Measurements from ENCODE around the gene LRRC2.
"Not testable (repeated sequence)": the region's sequence is repeated elsewhere in the genome, so short reads cannot be mapped to it uniquely, and the experiment has no call there.

Gene LRRC2

DNA sequence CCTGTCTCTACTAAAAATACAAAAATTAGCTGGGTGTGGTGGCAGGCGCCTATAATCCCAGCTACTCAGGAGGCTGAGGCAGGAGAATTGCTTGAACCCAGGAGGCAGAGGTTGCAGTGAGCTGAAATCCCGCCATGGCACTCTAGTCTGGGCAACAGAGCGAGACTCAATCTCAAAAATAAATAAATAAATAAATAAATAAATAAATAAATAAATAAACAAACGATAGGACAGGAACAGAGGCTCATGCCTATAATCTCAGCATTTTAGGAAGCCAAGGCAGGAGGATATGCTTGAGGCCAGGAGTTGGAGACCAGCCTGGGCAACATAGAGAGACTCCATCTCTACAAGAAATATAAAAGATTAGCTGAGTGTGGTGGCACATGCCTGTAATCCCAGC lies 43.9 kb downstream of the LRRC2 start:
- DNase-seq: not testable (repeated sequence)

DNA sequence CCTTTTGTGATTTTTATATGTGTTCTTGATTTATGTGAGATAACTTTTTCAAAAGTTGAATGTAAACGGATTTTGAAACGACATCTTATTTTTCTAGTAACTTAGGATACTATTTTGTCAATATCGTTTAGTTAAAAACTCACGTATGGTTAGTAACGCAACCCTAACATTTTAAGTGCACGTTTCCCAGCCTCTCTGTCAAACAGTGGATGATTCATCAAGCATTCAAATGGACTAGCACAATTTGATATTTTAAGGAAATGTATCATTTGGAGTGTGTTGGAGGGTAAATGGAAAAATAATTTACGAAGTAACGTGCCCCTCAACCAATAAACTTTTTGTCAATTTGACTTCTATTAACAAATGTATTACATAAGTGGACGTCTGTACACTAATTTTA lies 45.0 kb downstream of the LRRC2 start:
- DNase-seq: no peak

DNA sequence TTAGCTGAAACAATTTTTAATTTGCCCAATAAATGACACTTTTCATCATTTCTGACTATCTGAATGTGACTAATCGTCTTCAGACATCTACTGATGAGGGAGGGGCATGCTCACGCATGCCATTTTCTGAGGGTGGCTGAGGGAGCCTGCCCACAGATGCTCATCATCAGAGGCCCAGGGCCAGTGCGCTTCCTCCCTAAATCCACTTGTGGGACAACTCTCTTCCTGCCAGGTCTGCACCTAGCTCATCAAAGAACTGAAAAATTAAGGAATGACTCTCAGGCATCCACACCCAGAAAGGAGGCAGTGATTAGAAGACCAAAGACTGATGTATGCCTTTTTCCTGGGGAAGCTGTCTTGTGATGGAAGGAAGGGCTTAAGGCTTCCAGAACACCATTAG lies 45.6 kb downstream of the LRRC2 start:
- DNase-seq: no peak

DNA sequence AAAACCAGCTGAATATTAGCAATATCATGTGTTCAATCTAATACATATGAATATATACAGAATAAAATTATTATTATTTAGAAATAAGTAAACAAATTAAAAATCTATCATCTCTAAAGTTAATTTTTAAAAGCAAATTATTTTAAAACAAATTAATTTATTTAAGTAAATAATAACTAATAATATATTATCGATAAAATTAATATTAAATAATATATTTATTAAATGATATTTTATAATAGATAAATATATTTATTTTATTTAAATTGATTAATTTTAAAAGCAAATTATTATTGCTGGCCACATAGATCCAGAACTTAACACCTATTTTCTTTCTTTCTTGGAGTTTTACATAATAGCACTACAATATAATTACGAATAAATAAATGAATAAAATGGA lies 46.1 kb downstream of the LRRC2 start:
- DNase-seq: no peak

DNA sequence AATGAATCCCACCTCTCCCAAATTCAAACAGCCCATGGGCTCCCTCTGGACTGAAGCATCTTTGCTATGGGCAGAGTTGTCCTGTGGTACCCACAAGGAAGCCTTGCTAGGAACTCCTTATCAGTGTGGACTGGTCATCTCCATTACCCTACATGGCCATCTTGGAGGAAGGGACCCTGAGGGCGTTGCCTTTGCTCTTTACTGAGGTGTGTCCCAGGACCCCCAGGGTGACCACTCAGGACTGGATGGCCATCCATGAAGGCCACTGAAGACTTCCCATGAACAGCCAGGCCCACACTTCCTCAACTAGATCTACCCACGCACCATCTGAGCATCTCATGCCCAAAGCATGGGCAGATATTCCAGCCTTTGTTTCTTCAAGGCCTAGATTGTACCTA lies 48.3 kb downstream of the LRRC2 start:
- DNase-seq: no peak

DNA sequence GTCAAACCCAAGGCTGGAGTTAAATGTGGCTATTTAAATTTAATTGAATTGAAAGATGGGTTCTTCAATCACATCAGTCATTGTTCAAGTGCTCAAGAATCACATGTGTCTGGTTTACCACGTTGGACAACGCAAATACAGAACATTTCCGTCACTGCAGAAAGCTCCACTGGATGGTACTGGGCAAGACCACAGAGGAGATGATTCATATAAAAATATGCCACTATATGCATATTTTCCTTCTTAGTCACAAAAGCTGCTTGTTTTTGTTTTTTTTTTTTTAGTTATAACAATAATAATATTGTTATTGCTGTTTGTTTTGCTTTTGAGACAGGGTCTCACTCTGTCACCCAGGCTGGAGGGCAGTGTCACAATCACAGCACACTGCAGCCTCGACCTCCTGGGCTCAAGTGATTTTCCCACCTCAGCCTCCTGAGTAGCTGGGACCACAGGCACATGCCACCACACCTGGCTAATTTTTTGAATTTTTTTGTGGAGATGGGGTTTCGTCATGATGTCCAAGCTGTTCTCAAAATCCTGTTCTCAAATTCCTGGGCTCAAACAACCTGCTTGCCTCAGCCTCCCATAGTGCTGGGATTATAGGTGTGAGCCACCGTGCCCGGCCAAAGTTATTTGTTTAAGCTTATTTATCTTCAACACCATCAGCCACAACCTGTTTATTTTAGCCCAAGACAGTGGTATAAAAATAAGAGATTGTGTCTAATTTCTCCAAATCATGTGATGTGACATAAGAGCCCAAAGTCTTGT lies 48.9 kb downstream of the LRRC2 start:
- no peak for DNase-seq

DNA sequence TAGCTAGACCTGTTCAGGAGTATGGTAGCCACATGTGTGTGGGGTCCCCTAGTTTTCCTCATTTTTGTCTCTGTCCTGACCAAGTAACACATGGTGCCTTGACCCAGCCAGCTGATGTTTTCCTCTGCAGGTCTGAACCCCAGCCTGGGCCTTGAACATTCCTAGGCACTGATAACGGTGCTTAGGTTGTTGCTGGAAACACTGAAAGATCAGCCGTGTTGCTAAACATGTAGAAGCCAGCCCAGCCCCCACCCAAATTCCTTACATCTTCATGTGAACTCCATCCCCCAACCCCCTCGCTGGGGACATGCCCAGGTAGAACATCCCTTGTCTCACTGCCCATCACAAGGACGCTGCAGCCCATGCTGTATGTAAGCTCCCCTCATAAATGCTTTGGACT lies 49.6 kb downstream of the LRRC2 start:
- no peak for DNase-seq

DNA sequence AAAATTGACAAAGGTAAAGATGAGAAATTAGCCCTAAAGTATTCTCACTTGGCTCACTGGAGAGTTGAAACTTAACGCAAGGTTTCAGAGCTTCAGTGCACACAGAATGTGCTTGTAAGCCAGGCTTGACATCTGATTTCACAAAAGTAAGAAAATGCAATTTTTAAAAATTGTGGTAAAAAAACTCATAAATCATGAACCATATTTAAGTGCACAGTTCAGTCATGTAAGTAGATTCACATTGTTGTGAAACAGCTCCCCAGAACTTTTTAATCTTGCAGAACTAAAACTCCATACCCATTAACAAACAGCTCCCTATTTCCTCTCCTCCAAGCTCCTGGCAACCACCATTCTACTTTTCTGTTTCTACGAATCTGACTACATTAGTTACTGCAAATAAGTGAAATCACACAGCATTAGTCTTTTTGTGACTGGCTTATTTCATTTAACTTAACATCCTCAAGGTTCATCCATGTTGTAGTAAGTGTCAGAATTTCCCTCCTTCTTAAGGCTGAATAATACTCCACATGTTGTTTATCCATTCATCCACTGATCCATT lies 53.8 kb downstream of the LRRC2 start:
- no peak for DNase-seq

DNA sequence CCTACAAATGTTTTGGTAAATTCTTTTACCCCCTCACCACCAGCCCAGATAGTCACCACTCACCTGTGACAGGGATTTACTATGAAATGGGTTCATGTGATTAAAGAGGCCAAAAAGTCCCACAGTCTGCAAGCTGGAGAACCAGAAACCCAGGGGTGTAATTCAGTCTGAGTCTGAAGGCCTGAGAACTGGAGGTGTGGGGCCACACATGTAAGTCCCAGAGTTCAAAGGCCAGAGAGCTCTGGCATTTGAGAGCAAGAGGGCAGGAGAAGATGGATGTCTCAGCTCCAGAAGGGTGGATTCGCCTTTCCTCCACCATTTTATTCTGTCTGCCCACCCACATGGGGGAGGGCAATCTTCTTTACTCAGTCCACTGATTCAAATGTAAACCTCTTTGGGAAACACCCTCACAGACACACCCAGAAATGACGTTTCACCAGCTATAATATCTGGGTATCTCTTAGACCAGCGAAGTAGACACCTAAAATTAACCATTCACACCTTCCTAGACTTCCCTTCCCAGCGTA lies 56.4 kb downstream of the LRRC2 start:
- no peak for DNase-seq

DNA sequence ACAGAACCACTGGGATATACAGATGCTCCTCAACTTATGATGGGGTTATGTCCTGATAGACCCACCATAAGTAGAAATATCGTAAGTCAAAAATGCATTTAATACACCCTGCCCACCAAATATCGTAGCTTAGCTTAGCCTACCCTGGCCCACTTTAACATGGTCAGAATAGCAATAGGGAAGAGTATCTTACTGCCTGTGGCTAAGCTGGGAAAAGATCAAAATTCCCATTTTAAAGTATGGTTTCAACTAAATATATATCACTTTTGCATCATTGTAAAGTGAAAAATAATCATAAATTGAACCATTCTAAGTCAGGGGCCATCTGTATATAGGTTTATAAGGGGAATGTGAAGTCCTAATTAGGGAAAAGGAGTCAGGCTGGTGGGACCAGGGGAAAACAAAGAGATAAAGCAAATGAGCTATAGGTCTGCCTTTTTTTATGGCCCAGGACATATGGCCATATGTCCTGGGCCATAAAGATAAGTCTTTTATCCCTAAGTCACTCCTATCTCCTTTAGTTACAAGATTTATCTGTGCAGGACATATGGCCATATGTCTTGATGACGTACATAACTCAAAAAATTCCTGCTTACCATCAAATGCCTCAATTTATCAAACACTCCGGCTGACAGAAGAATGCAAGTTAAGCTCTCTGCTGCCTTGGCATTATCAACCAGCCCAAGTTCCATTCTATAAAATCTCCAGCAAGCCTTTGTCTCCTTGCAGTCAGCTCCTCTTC lies 57.1 kb downstream of the LRRC2 start:
- DNase-seq: no peak

DNA sequence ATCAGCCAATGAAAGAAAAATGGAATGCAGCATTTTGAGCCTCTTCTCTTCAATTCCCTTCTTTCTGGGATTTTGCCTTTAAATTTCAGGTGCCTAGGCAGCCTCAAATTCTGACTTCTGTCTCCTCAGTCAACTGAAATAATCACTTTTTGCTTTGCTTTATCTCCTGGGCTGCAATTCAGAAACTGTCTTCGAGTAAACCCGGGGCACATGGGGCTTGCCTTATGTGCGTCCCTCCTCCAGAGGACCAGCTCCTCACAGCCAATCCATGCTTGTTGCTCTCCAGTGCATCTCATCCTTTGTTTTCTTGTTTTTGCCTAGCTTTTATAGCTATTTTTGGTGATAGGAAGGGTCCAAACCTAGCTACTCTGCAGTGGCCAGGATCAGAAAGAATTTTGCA lies 59.6 kb downstream of the LRRC2 start:
- DNase-seq: no peak

DNA sequence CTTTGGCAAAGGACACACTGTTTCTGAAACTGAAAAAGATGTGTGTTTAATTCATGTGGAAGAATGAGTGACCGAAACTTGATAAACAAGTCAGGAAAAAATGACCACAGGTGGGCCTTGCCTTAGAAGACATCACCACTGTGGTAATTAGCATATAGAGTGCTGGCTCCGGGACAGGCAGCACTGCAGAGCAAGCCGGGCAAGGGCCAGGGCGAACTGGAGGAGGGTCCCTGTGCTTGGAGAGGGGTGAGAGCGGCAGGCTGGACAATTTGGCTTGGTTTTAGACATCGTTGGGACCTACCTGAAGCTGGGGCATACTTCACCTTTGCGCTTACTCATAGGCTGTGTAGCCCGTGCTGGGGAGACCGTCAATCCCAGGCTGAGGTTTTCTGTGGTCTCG lies 60.1 kb downstream of the LRRC2 start:
- no peak for DNase-seq

DNA sequence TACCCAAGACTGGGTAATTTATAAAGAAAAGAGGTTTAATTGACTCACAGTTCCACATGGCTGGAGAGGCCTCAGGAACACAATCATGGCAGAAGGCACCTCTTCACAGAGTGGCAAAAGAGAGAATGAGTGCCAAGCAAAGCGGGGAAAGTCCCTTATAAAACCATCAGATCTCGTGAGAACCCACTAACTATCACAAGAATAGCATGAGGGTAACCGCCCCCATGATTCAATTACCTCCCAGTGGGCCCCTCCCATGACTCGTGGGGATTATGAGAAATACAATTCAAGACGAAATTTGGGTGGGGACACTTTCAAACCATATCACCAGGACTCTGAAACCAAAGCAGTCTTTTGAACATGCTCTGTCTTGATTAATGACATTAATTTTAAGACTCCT lies 61.3 kb downstream of the LRRC2 start:
- no peak for DNase-seq

DNA sequence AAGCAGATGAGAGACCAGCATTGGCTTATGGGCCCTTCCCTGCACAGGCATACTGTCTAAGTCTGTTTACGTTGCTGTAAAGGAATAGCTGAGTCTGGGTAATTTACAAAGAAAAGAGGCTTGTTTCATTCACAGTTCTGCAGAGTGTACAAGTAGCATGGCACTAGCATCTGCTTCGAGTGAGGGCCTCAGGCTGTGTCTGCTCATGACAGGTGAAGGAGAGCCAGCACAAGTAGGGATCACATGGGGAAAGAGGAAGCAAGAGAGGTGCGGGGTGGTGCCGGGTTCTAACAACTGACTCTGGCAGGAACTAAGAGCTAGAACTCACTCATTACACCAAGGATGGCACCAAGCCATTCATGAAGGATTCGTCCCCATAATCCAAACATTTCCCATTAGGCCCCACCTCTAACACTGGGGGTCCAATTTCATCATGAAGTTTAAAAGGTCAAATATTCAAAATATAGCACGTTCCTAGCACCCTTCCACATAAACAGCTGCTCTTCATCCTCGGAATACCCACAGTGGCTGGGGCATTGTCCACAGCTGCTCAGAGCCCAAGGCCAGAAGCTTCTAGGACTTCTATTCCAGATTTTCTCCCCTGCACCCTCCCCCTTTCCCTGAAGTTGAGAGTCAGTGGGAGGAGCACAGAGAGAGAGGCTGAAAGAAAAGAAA lies 62.8 kb downstream of the LRRC2 start:
- no peak for DNase-seq

DNA sequence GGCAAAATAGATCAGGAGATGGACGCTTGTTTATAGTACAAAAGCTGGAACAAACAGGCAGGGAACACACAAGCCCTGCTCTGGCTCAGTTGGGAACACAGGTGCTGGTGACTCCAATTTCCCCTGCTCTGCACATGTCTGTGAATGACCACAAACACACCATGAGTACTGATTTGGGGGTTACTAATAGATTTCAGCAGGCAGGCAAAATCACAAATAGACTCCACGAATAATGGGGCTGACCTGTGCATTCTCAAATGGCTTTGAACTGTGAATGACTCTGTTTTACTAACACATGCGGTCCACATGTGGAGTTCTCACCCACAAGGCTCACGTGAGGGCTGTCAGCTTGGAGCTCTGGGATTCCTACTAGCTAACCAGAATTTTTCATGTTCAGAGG lies 64.4 kb downstream of the LRRC2 start:
- DNase-seq: no peak

DNA sequence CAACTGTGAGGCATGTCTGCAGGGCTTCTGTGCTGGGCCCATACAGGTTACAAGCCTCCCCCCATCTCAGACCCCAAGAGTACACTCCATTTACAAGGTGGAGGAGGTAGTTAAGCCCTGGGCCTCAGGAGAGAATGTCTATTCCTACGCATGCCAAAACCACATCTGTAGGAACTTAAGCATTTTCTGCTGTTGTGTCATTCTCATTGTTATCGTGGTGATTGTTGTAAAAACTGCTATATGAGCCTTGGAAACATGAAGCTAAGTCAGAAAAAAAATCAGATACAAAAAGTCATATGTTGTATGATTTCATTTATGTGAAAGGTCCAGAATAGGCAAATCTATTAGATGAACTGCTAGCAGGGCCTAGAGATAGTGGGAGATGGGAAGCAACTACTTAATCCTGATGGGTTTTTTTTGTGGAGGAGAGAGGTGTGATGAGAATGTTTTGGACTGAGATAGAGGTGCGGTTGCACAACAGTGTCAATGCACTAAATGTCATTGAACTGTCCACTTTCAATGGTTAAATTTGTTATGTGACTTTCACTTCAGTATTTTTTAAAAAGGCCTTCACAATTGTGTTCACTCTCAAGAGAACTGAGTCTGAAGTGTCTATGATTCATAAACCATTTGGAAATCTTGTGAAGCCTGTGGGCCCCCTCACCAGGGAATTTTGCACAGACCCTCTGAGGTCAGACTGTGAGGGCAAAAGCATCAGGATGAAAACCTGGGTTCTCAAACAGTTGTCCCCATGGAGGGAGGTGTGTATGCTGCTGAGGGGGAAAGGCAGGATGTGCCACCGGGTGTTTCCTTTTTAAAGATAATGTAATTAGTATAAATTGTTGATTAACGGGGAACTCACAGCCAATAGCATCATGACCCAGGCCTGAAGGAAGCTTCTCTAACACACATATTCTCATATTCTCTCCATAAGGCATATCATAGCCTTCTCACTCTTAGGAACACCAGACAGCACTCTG lies 65.2 kb downstream of the LRRC2 start:
- no peak for DNase-seq

DNA sequence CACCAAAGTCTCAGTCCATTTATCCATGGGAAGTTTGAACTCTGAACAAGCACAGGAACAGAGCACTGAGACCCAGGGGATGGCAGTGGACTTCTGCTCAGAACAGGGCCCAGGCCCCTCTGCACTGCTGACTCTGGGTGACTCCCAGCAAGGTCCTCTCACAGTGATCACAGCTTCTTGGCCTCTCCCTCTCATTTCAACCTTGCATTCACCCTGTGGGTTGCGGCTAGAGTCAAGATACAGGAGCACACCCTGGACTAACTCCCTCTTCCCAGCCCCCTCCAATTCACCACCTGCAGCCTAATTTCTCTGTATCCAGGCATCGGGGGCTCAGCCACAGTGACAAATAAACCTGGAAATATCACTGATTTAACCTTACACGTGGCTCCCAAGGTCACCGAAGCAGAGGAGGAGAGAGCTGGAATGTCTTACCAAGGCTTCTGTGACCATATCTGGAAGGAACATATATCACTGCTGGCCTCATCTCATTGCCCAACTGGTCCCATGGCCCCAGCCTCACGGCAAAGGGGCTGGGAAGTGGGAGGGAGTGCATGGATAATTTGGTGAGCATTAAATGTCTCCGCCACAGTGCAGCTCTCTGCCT lies 67.1 kb downstream of the LRRC2 start:
- DNase-seq: no peak

DNA sequence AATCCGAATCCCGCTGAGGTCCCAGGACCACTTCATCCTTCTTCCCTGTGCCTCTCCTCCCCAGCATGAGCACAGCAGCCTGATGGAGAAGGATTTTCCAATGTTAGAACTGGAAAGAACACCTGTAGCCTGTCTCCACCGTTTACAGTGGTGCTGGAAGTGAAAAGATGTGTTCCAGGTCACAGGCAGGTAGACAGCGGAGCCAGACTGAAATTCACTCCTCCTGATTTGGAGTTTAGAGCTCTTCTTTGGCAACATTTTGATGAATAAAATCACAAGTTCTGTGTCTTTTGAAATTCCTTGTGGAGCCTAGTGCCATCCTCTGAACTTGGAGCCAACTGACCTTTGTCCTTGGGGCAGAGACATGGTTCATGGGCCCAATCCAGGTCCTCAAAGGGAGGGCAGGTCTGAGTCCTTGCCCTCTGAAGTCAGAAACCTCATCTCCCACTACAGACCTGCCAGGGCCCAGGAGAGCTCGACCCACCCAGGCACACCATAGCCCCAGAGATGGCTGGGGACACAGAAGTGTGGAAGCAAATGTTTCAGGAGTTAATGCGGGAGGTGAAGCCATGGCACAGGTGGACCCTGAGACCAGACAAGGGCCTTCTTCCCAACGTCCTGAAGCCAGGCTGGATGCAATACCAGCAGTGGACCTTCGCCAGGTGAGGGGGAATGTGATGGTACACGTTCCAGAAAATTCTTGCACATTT lies 68.4 kb downstream of the LRRC2 start, which contains the start of gene RTP3:
Gene RTP3 (plus strand): TSS at position 421 of the 710 bp plus-strand sequence. CDS start 87 bp downstream, at position 508.
- no peak for DNase-seq

DNA sequence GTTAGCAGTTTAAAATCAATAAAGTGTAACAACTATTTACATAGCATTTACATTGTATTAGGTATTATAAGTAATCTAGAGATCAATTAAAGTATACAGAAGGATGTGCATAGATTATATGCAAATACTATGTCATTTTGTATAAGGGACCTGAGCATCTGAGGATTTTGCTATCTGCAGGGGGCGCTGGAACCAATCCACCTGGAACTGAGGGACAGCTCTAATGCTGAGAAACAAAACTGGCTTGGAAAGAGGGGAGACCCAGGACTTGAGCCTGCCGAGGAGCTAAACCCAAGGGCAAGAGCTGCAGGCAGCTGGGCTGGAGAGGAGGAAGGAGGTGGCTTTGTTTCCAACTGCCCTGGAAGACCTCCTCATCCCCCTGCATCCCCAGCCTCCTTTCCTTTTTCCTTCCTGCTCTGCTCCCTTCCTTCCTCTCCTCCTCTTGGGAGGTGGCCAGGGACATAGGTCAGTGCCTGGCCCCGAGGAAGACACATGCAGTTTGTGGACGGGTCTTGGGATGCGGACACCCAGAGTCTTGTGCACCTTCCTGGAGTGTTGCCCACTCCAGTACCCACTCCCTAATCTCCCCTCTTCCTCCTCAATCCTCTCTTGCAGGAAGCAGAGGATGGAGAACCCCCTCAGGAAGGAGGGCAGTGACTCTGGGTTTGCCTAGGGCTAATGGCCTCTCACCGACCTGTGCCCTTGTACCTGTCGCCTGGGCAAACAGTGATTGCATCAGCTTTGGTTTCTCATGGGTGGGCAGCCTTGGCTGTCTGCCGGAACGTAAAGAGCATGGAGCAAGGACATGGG lies 69.2 kb downstream of the LRRC2 start:
- no peak for DNase-seq

DNA sequence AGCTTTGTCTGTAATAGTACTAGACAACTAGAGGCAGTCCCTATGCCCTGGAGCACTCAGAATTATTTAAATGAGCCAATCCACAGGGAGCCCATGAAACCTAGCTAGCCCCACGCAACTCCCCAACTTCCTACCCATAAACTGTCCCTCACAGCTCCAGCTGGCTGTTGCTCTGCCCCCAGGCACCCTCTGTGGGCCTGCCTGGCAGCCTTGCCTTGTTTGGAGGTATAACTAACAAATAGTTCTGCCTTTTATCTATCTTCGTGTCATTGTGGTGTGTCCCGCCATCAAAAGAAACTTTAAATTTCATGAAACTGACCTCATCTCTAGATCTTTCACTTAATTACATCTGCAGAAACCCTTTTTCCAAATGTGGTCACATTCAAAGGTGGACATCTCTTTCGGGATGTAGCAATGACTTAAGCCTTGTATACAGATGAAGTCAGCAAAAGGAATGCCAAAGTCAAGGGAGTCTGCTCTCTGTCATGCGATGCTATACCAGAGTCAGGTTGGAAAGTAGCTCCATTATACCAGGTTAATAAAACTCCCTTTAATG lies 70.1 kb downstream of the LRRC2 start:
- DNase-seq: no peak

Measured in DMS79 treated with DMSO at 0.1 percent for 48 hours (cell line).